Measurements from ENCODE around the gene DENND5B.
"Not testable (repeated sequence)": the region's sequence is repeated elsewhere in the genome, so short reads cannot be mapped to it uniquely, and the experiment has no call there.

DENND5B gene

DNA sequence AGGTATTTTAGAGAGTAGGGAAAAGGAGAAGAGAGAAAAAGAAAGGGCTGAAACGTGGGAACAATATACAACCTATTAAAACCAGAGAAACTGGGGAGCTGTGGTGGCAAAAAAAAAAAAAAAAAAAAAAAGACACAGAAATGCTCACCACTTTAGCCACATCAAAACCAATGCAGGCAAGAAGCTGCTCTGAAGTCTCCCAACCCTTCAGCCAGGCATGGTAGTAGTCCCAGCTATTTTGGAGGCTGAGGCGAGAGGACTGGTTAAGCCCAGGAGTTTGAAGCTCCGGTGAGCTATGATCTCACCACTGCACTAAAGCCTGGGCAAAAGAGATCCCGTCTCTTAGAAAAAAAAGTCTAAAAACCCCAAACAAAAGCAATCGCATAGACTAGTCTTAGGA lies 33.2 kb downstream of the DENND5B start:
- ATAC-seq (no peak), DNase-seq (no peak)

DNA sequence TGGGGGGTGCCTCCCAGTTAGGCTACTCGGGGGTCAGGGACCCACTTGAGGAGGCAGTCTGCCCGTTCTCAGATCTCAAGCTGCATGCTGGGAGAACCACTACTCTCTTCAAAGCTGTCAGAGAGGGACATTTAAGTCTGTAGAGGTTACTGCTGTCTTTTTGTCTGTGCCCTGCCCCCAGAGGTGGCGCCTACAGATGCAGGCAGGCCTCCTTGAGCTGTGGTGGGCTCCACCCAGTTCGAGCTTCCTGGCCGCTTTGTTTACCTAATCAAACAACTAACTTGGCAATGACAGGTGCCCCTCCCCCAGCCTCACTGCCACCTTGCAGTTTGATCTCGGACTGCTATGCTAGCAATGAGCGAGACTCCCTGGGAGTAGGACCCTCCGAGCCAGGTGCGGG lies 35.5 kb downstream of the DENND5B start:
- not testable (repeated sequence) for ATAC-seq, DNase-seq

GRCh38 chr12:31550590-31550989 lies 40.3 kb downstream of the DENND5B start:
- not testable (repeated sequence) for DNase-seq, ATAC-seq

DNA sequence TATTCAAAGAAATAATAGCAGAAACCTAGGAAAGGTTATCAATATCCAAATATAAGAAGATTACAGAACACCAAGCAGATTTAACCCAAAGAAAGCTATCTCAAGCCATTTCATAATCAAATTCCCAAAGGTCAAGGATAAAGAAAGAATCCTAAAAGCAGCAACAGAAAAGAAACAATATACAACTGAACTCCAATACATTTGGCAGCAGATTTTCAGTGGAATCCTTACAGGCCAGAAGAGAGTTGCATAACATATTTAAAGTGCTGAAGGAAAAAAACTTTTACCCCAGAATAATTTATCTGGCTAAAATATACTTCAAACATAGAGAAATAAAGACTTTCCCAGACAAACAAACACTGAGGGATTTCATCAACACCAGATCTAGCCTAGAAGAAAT lies 54.3 kb downstream of the DENND5B start:
- ATAC-seq, result no peak
- DNase-seq, result no peak

DNA sequence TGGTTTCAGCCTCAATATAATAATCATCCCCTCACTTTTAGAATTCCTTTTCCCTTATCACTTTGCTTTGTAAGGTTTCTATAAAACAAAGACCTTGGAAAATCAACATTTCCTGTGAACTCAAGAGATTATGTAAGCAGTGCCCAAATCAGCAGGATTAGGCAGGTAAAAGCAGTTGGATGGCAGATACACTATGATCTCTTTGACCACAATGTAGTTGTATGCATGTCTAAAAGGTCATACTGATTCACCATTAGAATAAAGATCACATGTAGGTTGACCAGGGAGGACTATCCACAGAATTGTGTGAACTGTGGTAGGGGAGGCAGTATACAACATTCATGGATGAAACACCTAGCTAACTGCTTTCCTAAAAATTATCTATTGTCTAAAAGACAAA lies 57.5 kb downstream of the DENND5B start:
- no peak for ATAC-seq
- DNase-seq, result no peak

DNA sequence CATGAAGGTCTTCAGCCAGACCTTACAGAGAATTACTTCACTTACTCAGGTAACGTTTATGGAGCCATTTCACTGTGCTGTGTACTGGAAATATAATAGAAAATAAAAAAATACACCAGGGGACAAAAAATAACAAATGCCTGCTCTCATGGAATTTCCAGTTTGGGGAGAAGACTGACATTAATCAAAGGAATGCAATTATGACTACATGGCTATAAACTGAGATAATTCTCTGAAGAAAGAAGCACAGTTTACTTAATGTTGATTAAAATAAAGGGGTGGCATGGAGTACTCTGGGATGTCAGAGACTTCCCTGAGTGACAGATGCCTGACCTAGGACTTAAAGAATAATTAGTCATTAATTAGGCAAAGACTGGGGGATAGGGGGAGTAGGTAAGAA lies 59.0 kb downstream of the DENND5B start:
- DNase-seq, result no peak
- ATAC-seq, result no peak

DNA sequence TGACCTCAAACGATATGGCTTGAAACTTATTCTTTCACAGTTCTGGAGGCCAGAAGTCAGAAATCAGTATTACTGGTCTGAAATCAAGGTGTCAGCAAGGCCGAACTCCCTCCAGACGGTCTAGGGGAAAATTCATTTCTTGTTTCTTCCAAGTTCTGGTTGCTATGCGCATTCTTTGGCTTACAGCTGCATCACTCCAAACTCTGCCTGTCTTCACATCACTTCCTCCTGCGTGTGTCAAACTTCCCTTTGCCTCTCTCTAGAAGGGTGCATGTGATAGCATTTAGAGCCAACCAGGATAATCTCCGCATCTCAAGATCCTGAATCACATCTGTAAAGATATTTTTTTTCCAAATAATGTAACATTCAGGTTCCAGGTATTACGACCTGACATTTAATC lies 62.8 kb downstream of the DENND5B start:
- ATAC-seq (no peak), DNase-seq (no peak)

- no peak for ATAC-seq
- no peak for DNase-seq
Observed at GRCh38 chr12:31527083-31527482, 63.9 kb downstream of the DENND5B start.

DNA sequence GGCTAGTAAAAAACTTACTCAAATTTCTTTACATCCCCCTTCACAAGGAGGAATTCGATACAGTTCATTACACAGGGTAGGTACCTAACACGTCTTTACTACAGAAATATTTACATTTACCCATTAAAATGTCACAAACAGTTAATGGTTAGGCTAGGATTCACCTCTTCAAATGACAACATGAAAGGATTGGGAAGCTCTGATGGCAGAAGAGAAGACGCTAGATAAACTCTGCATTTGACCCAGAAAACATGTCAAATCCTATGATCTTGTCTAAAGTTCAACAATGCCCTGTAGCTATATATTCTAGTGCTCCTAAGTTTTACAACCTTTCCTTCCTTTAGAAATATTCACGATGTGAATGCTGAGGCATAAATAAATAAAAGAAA lies 64.8 kb downstream of the DENND5B start:
- no peak for ATAC-seq
- DNase-seq, result no peak

GRCh38 chr12:31525496-31526157 lies 65.3 kb downstream of the DENND5B start:
- DNase-seq, result no peak
- no peak for ATAC-seq

GRCh38 chr12:31524791-31525495 lies 66.0 kb downstream of the DENND5B start:
- ATAC-seq (no peak), DNase-seq (no peak)

DNA sequence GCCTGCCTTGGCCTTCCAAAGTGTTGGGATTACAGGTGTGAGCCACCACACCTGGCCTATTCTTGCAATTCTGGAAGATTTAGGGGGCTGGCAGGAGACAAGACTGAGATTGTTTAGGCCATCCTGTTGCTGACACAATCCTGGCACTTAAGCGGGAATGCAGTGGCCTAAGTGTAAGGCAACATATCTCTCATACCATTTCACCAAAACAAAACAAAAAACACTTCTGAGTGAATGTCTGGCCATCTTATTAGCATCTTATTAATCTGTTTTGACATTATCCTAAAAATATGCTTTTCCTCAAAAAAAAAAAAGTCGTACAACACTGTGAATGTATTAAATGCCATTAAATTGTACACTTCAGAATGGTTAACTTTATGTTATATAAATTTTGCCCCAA lies 67.6 kb downstream of the DENND5B start:
- ATAC-seq, result no peak
- no peak for DNase-seq

GRCh38 chr12:31522607-31523006 lies 68.3 kb downstream of the DENND5B start:
- DNase-seq (no peak), ATAC-seq (no peak)

DNA sequence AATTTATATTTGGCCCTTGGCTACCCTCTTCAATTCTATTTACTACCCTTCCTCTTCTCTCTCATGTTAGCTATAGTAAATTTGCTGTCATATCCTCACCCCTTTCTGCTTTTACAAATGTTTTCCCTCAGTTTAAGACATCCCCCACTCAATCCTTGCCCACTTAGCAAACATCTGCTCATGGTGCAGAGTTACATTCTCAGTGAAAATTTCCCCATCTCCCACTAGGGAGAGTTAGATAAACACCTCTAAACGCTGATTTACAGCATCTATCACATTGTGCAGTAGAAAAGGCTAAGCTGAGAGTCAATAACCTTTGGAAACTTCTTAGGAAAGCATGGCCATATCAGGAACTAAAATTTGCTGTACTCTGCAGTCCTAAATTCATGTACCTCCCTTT lies 69.0 kb downstream of the DENND5B start:
- DNase-seq (no peak), ATAC-seq (no peak)

GRCh38 chr12:31519511-31519910 lies 71.4 kb downstream of the DENND5B start:
- no peak for DNase-seq
- no peak for ATAC-seq

DNA sequence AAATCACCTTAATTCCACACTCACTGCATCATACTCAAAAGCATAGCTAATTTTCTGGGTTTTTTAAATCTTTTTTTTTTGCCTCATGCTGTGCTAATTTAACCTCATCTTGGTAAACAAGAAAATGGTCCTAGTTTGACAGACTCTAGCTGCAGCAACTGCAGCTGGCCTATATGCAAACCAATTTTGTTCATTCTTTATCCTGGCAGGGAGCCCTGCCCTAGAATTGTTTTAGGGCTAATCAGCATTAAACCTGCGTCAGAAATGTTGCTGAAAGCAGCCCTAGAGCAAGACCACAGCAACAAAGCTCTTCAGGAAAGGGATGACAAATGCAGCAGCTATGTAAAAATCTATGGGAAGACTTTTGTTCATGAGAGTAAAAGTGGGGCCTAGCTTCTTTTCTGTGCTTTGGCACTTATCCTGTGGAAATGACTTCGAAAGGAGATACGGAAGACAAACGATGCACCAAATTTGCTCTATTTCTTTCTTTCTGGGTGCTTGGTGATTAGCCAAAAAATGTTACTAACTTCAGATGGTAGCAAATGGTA lies 72.2 kb downstream of the DENND5B start:
- DNase-seq (no peak), ATAC-seq (no peak)

- DNase-seq, result no peak
- no peak for ATAC-seq
Observed at GRCh38 chr12:31517994-31518393, 72.9 kb downstream of the DENND5B start.

GRCh38 chr12:31516702-31517101 lies 74.2 kb downstream of the DENND5B start:
- no peak for DNase-seq
- ATAC-seq, result no peak

DNA sequence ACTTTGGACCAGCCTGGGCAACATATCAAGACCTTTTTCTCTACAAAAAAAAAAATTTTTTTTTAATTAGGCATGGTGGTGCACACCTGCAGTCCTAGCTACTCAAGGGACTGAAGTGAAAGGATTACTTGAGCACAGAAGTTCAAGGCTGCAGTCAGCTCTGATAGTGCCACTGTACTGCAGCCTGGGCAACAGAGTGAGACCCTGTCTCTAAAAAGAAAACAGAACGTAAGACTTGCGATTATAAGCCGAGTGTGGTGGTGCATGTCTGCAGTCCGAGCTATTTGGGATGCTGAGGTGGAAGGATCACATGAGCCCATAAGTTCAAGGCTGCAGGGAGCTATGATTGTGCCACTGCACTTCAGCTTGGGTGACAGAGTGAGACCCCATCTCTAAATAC lies 76.0 kb downstream of the DENND5B start:
- no peak for ATAC-seq
- DNase-seq, result no peak

GRCh38 chr12:31510034-31510433 lies 80.9 kb downstream of the DENND5B start:
- ATAC-seq, result no peak
- no peak for DNase-seq

- DNase-seq, result no peak
- ATAC-seq, result no peak
Observed at GRCh38 chr12:31508436-31509150, 82.3 kb downstream of the DENND5B start.

DNA sequence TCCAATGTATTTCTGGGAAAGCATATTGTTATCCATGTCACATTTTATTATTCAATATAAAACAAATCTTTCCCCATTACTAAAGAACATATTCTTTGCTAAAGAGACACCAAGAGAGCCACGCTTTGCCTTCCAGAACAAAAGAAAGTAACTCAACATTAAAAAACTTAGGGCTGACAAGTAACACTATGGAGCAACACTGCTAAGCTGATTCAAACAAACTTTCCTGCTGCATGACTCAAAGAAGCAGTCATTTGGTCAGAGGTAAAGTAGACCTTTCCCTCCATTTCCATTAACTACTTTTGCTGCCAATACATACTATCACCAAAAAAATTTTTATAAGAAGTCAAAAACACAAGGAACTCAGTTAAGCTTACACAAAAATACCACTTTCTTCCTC lies 83.0 kb downstream of the DENND5B start:
- ATAC-seq, result no peak
- DNase-seq, result no peak
